Osteoblast (primary cell): Measurements from ENCODE around the gene TIAM2. TPM values are rescaled to one million over a fixed set of nuclear protein-coding genes. Genes with fewer than 3 reads are reported as not detected.

Source experiments
- DNase-seq: peaks from one replicate; pipeline ENCODE4 v3.0.0; 2011; ENCODE audit warnings: low spot score, mixed read lengths; ENCODE audit not compliant: insufficient read length; ENCODE audit errors: missing footprints
- H2AFZ ChIP-seq: 2 replicates; pipeline ENCODE4 v1.6.0; 2011; ENCODE audit warnings: mild to moderate bottlenecking, low read length
- H3K27ac ChIP-seq: 2 replicates; pipeline ENCODE4 v1.5.1; 2011; ENCODE audit warnings: mild to moderate bottlenecking, low read depth, low read length, moderate library complexity
- H3K27me3 ChIP-seq: 2 replicates; pipeline ENCODE4 v1.6.0; 2012; ENCODE audit warnings: mild to moderate bottlenecking, control low read depth, inconsistent platforms, low read length, moderate library complexity; ENCODE audit not compliant: insufficient read depth
- H3K36me3 ChIP-seq: 2 replicates; pipeline ENCODE4 v1.5.1; 2011; ENCODE audit warnings: mild to moderate bottlenecking, low read length, control low read depth, moderate library complexity; ENCODE audit not compliant: insufficient read depth
- H3K4me1 ChIP-seq: 2 replicates; pipeline ENCODE4 v1.5.1; 2011; ENCODE audit warnings: mild to moderate bottlenecking, low read length, control low read depth, moderate library complexity; ENCODE audit not compliant: insufficient read depth
- H3K4me2 ChIP-seq: 2 replicates; pipeline ENCODE4 v1.6.0; 2011; ENCODE audit warnings: mild to moderate bottlenecking, low read length; ENCODE audit not compliant: insufficient read depth
- H3K4me3 ChIP-seq: fragments of 200-600 bp; sonication (generic); 3 replicates; pipeline ENCODE4 v1.5.1; 2012; ENCODE audit warnings: mild to moderate bottlenecking, low read length, inconsistent platforms; ENCODE audit not compliant: insufficient read depth
- H3K79me2 ChIP-seq: 2 replicates; pipeline ENCODE4 v1.6.0; 2012; ENCODE audit warnings: mild to moderate bottlenecking, low read length, control low read depth, inconsistent platforms; ENCODE audit not compliant: insufficient read depth
- H3K9me3 ChIP-seq: 2 replicates; pipeline ENCODE4 v1.5.1; 2011; ENCODE audit warnings: low read depth, low read length, control low read depth
- H4K20me1 ChIP-seq: 2 replicates; pipeline ENCODE4 v1.6.0; 2012; ENCODE audit warnings: mild to moderate bottlenecking, low read length, control low read depth; ENCODE audit not compliant: insufficient read depth
- total RNA-seq: library from RNA; depleted of rRNA; stranded (reverse); fragments of >200 nt; gene quantifications from 2 replicates; pipeline ENCODE4 v1.2.3, GENCODE V29; 2012
- TF ChIP-seq, protein P1 (sequence below): IDR thresholded peaks from 2 replicates; pipeline ENCODE4 v1.5.1; 2011; ENCODE audit warnings: mild to moderate bottlenecking, low read depth, low read length, moderate library complexity; ENCODE audit errors: extremely low read depth

The TIAM2 gene
- total RNA-seq, 1 donor: 31.8 TPM

DNA sequence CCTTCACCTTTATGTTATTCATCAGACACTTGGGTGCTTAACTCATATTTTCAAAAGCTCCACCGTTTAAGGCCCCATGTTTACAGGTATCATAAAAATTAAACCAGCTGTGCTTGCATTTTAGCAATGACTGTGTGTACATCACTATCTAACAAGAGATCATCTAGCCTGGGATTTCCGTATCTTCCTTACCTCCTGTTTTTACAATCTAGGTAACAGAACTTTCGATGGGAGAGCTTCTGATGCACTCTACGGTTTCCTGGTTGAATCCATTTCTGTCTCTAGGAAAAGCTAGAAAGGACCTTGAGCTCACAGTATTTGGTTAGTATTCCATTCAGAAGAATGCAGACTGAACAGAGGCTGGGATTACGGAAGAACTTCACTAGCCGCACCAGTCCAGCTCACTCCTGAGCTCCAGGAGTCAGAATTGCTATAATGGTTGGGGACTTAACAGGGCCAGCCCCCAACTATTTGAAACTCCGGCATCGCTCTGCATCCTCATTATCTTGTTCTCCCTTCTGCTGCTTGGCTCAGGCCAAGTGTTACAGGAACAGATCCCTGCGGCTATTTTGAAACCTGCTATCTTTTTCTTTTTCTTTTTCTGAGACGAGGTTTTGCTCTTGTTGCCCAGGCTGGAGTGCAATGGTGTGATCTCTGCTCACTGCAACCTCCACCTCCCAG lies 255.7 kb downstream of the TIAM2 start:
- no peak overlapping the region for H3K27ac ChIP-seq
- peaks cover 17% of the 10 kb centered on the region for H3K4me1 ChIP-seq
- no peaks in the 10 kb centered on the region for H3K9me3 ChIP-seq
- H3K27me3 ChIP-seq: no peaks in the 10 kb centered on the region
- H2AFZ ChIP-seq: no peak overlapping the region
- H3K4me3 ChIP-seq: no peak overlapping the region
- H3K79me2 ChIP-seq: no peaks in the 10 kb centered on the region
- TF ChIP-seq, protein P1, sequence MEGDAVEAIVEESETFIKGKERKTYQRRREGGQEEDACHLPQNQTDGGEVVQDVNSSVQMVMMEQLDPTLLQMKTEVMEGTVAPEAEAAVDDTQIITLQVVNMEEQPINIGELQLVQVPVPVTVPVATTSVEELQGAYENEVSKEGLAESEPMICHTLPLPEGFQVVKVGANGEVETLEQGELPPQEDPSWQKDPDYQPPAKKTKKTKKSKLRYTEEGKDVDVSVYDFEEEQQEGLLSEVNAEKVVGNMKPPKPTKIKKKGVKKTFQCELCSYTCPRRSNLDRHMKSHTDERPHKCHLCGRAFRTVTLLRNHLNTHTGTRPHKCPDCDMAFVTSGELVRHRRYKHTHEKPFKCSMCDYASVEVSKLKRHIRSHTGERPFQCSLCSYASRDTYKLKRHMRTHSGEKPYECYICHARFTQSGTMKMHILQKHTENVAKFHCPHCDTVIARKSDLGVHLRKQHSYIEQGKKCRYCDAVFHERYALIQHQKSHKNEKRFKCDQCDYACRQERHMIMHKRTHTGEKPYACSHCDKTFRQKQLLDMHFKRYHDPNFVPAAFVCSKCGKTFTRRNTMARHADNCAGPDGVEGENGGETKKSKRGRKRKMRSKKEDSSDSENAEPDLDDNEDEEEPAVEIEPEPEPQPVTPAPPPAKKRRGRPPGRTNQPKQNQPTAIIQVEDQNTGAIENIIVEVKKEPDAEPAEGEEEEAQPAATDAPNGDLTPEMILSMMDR: no peak
- H3K4me2 ChIP-seq: no peak overlapping the region
- peaks cover 68% of the 10 kb centered on the region for H3K36me3 ChIP-seq
- H4K20me1 ChIP-seq: no peaks in the 10 kb centered on the region
- DNase-seq: no peak

DNA sequence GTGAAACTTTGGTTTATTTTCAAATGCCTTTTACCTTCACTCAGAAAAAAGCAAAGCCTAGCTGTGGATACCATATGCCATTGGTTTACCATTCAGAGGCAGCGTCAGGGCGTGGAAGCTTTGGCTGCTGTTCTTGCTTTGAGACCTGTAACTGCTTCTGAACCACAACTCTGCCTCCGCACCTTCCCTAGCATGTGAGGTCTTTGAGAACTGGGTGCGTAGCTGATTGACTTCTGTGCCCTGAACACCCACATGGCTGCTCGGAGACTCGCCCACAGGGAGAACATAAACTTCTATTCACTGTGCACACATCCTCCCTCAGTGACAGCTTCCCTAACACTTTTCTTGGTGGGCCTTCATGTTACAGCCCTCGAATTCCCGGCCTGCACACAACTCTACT lies 257.5 kb downstream of the TIAM2 start:
- Histone ChIP-seq H3K4me1 (peaks cover 8% of the 10 kb centered on the region), H2AFZ (no peak overlapping the region), H3K9me3 (no peaks in the 10 kb centered on the region), H3K4me2 (no peak overlapping the region), H3K36me3 (peaks cover 75% of the 10 kb centered on the region), H3K27me3 (no peaks in the 10 kb centered on the region), H3K27ac (no peak overlapping the region), H3K4me3 (no peak overlapping the region), H3K79me2 (no peaks in the 10 kb centered on the region), H4K20me1 (no peaks in the 10 kb centered on the region)
- no peak for DNase-seq
- TF ChIP-seq, protein P1: no peak

DNA sequence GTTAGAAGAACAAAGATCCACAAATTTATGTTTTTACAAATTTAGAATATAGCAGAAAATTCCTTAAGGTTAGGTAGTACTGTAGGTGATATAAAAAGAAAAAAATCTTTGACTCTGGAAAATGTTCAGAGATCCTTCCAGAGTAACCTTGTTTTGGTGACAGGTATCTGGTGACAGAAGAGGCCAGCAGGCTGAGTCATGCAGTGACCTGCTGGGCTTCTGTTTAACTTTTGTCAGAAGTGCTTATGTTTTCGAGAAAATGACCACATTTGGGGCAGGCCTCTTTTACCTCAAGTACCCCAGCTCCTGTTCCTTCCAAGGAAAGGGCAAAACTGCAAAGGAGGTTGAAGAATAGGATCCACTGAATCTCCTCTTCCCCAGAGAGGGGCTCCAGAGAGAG lies 258.2 kb downstream of the TIAM2 start:
- Histone ChIP-seq H3K4me2 (no peak overlapping the region), H3K27me3 (no peaks in the 10 kb centered on the region), H3K36me3 (peaks cover 82% of the 10 kb centered on the region), H3K79me2 (no peaks in the 10 kb centered on the region), H3K4me1 (peaks cover under 1% of the 10 kb centered on the region), H3K27ac (no peak overlapping the region), H3K4me3 (no peak overlapping the region), H4K20me1 (no peaks in the 10 kb centered on the region), H2AFZ (no peak overlapping the region), H3K9me3 (no peaks in the 10 kb centered on the region)
- DNase-seq: no peak
- TF ChIP-seq, protein P1: no peak

DNA sequence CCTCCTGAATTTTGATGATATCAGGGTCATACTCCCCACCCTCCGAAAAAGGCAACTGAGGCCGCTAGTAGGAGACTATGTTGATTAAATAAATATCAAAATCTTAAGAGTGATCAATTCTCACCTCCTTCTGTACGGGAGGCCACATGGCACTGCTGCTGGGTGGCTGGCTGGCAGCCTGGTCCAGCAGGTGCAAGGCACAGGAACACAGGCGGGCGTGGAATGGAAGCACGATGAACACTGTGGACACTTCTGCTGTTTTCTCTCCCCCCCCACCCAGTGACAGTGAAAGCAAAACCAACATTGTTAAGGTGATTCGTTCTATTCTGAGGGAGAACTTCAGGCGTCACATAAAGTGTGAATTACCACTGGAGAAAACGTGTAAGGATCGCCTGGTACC lies 259.0 kb downstream of the TIAM2 start:
- H3K4me3 ChIP-seq: no peak overlapping the region
- H3K27me3 ChIP-seq: no peaks in the 10 kb centered on the region
- no peak overlapping the region for H3K27ac ChIP-seq
- TF ChIP-seq, protein P1: no peak
- H3K79me2 ChIP-seq: no peaks in the 10 kb centered on the region
- H2AFZ ChIP-seq: no peak overlapping the region
- no peak for DNase-seq
- no peak overlapping the region for H3K4me2 ChIP-seq
- H3K36me3 ChIP-seq: peaks cover 85% of the 10 kb centered on the region
- H3K4me1 ChIP-seq: no peaks in the 10 kb centered on the region
- H4K20me1 ChIP-seq: no peaks in the 10 kb centered on the region
- no peaks in the 10 kb centered on the region for H3K9me3 ChIP-seq
